SK-N-SH (cell line): ENCODE results near the gene NDC80.

Experiments used
- CTCF ChIP-seq: fragments of 200-600 bp; sonication (generic); IDR thresholded peaks from 2 replicates; pipeline ENCODE4 v1.6.1; 2017; ENCODE audit warnings: antibody characterized with exemption, mild to moderate bottlenecking, moderate library complexity
- ELF1 ChIP-seq: IDR thresholded peaks from 2 replicates; pipeline ENCODE4 v1.4.0; 2012
- EP300 ChIP-seq, 2 experiments: IDR thresholded peaks; 2 replicates each; pipeline versions ENCODE4 v1.4.0 to v1.6.1; 2012; ENCODE audit warnings: borderline replicate concordance in 1 of 2, low read depth in 1 of 2, low read length in 1 of 2
- GABPA ChIP-seq: IDR thresholded peaks from 2 replicates; pipeline ENCODE4 v1.4.0; 2012; ENCODE audit warnings: low read depth, mild to moderate bottlenecking
- JUND ChIP-seq: IDR thresholded peaks from 2 replicates; pipeline ENCODE4 v1.4.0; 2012
- NRF1 ChIP-seq: IDR thresholded peaks from 2 replicates; pipeline ENCODE4 v1.6.1; 2012; ENCODE audit warnings: low read depth, mild to moderate bottlenecking, low read length
- RAD21 ChIP-seq: IDR thresholded peaks from 2 replicates; pipeline ENCODE4 v1.6.1; 2012; ENCODE audit warnings: mild to moderate bottlenecking, low read length
- RCOR1 ChIP-seq: fragments of 150-350 bp; IDR thresholded peaks from 2 replicates; pipeline ENCODE4 v1.6.1; 2017; ENCODE audit warnings: antibody characterized with exemption, low read length
- TF ChIP-seq, protein P1 (sequence below): IDR thresholded peaks from 2 replicates; pipeline ENCODE4; 2012

DNA sequence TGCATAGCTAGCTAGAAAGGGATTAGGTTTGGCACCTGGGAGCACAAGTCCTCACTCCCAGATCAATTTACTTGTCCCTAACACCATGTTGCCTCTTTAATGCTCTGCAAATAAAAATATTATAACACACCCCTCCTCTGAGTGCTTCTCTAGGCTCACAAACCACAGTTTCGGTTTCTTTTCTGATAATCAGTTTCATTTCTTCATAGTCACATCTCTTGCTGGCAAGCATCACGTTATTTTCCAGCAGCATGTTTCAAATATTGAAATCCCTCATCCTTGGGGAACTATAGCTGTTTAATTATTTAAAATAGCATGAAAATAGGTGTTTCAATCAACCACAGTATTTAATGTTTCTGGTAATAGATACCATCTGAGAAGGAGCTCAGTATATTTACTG is 70.3 kb downstream of the NDC80 start:
- TF ChIP-seq CTCF = no peak
- no peak for TF ChIP-seq ELF1
- TF ChIP-seq RAD21 = no peak
- TF ChIP-seq JUND = no peak
- TF ChIP-seq, protein P1, sequence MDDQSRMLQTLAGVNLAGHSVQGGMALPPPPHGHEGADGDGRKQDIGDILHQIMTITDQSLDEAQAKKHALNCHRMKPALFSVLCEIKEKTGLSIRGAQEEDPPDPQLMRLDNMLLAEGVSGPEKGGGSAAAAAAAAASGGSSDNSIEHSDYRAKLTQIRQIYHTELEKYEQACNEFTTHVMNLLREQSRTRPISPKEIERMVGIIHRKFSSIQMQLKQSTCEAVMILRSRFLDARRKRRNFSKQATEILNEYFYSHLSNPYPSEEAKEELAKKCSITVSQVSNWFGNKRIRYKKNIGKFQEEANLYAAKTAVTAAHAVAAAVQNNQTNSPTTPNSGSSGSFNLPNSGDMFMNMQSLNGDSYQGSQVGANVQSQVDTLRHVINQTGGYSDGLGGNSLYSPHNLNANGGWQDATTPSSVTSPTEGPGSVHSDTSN = no peak
- TF ChIP-seq NRF1 = no peak
- TF ChIP-seq EP300 (IDR thresholded peaks at IDR 0.05; ENCODE audit: borderline replicate concordance in 1 of 2, low read depth in 1 of 2, low read length in 1 of 2) = no peak
- TF ChIP-seq RCOR1 = no peak
- no peak for TF ChIP-seq GABPA
